A549 (cell line): ENCODE results near the gene CDC42EP4. TPM values are rescaled to one million over a fixed set of nuclear protein-coding genes. Genes with fewer than 3 reads are reported as not detected.

Source experiments
- ATAC-seq, 2 experiments: fragments of 200-7000 bp in 1 of 2; fragments of >200 bp in 1 of 2; cut with Nextera tagmentation in 1 of 2; cut with Tn5 transposase in 1 of 2; 3 replicates each; pipeline versions ENCODE4 v1.8.0 to v1.9.1; 2018 to 2020; ENCODE audit warnings: mild to moderate bottlenecking in 1 of 2, moderate library complexity in 1 of 2
- CTCF ChIA-PET: fragments of 300-600 bp; sonication (Branson Sonifier 250); formaldehyde crosslinking; extraction: SDS; loops from one replicate; lab custom pipeline; 2021; ENCODE audit warnings: antibody characterized with exemption, inconsistent platforms; lab: Yijun Ruan, JAX
- POLR2A ChIA-PET: fragments of 350-600 bp; formaldehyde crosslinking; extraction: SDS; loops from one replicate; lab custom pipeline; 2021; ENCODE audit warnings: antibody characterized with exemption, inconsistent platforms; lab: Yijun Ruan, JAX
- DNase-seq, 2 experiments: peaks; one replicate each; pipeline versions ENCODE4 v3.0.0 to v3.0.0-alpha.2; 2011 to 2016; ENCODE audit warnings: low read depth in 1 of 2, low spot score in 1 of 2
- FAIRE-seq: peaks from 2 replicates; lab custom pipeline; 2011; peaks lifted over from hg19 to GRCh38; lab: Jason Lieb, UNC
- H3K27ac ChIP-seq, 2 experiments: fragments of >200 bp; sonication (Bioruptor Twin); formaldehyde crosslinking; 3 replicates each; pipeline ENCODE4 v1.5.1; 2016 to 2017
- H3K4me1 ChIP-seq: fragments of >200 bp; sonication (Bioruptor Twin); formaldehyde crosslinking; 3 replicates; pipeline ENCODE4 v1.6.1; 2016
- H3K4me2 ChIP-seq: fragments of >200 bp; sonication (Bioruptor Twin); formaldehyde crosslinking; 3 replicates; pipeline ENCODE4 v1.6.1; 2016
- H3K4me3 ChIP-seq: fragments of >200 bp; sonication (Bioruptor Twin); formaldehyde crosslinking; 3 replicates; pipeline ENCODE4 v1.5.1; 2016
- H3K9me3 ChIP-seq: fragments of >200 bp; sonication (Bioruptor Twin); formaldehyde crosslinking; 3 replicates; pipeline ENCODE4 v1.6.1; 2016
- BHLHE40 ChIP-seq: IDR thresholded peaks from 2 replicates; pipeline ENCODE4 v1.6.1; 2012; ENCODE audit warnings: low read depth, low read length, inconsistent platforms
- CBX8 ChIP-seq: fragments of 200-600 bp; sonication (generic); IDR thresholded peaks from 2 replicates; pipeline ENCODE4 v1.6.1; 2016
- CEBPB ChIP-seq, 2 experiments: fragments of >200 bp in 1 of 2; sonication (Bioruptor Twin) in 1 of 2; formaldehyde crosslinking in 1 of 2; IDR thresholded peaks; 2 replicates each; pipeline ENCODE4 v1.6.1; 2012 to 2016
- E2F6 ChIP-seq: IDR thresholded peaks from 2 replicates; pipeline ENCODE4 v1.6.1; 2012; ENCODE audit warnings: low read depth, borderline replicate concordance
- ESRRA ChIP-seq: fragments of 150-350 bp; IDR thresholded peaks from 2 replicates; pipeline ENCODE4 v1.6.1; 2014; ENCODE audit warnings: mild to moderate bottlenecking, low read length, borderline replicate concordance
- FOSL2 ChIP-seq, 2 experiments: fragments of 450-650 bp in 1 of 2; fragments of >200 bp in 1 of 2; sonication (Bioruptor Twin) in 1 of 2; formaldehyde crosslinking; IDR thresholded peaks; 2 replicates each; pipeline versions ENCODE4 v1.5.0 to v1.6.1; 2016 to 2020; ENCODE audit warnings: mild to moderate bottlenecking in 1 of 2, moderate library complexity in 1 of 2
- FOXS1 ChIP-seq: fragments of 250-450 bp; sonication (Bioruptor Pico); IDR thresholded peaks from 2 replicates; pipeline ENCODE4 v1.5.0; 2020; ENCODE audit warnings: mild to moderate bottlenecking, moderate library complexity
- HEYL ChIP-seq: fragments of 250-450 bp; sonication (Bioruptor Pico); IDR thresholded peaks from 2 replicates; pipeline ENCODE4 v1.8.0; 2021; ENCODE audit warnings: mild to moderate bottlenecking, moderate library complexity
- HOXB13 ChIP-seq: fragments of 250-450 bp; sonication (Bioruptor Pico); IDR thresholded peaks from 2 replicates; pipeline ENCODE4 v1.5.0; 2020; ENCODE audit warnings: low read depth, mild to moderate bottlenecking, moderate library complexity
- HOXB5 ChIP-seq: fragments of 250-450 bp; sonication (Bioruptor Pico); IDR thresholded peaks from 2 replicates; pipeline ENCODE4 v1.5.0; 2020; ENCODE audit warnings: mild to moderate bottlenecking, moderate library complexity
- JUN ChIP-seq, 2 experiments: fragments of >200 bp; sonication (Bioruptor Twin); formaldehyde crosslinking; IDR thresholded peaks; 2 replicates in 1 of 2; 3 replicates in 1 of 2; pipeline ENCODE4 v1.6.1; 2016 to 2017
- KDM1A ChIP-seq: fragments of 200-600 bp; sonication (generic); IDR thresholded peaks from 2 replicates; pipeline ENCODE4 v1.6.1; 2016; ENCODE audit warnings: low read depth, mild to moderate bottlenecking
- MAFK ChIP-seq: fragments of 450-650 bp; IDR thresholded peaks from 2 replicates; pipeline ENCODE4 v1.6.1; 2014; ENCODE audit not compliant: partially characterized antibody
- MYC ChIP-seq: IDR thresholded peaks from 2 replicates; pipeline ENCODE4 v1.6.1; 2012; ENCODE audit warnings: mild to moderate bottlenecking, inconsistent platforms, low read length, improper control_type of control experiment, borderline replicate concordance
- NFE2L2 ChIP-seq: fragments of 150-350 bp; conservative IDR thresholded peaks from 2 replicates; pipeline ENCODE4 v1.6.1; 2014; ENCODE audit warnings: low read length
- NPAS2 ChIP-seq: fragments of 250-450 bp; sonication (Bioruptor Pico); IDR thresholded peaks from 2 replicates; pipeline ENCODE4 v1.8.0; 2022; ENCODE audit warnings: mild to moderate bottlenecking, moderate library complexity, borderline replicate concordance
- POLR2A ChIP-seq: IDR thresholded peaks from 2 replicates; pipeline ENCODE4 v1.6.1; 2012; ENCODE audit warnings: mild to moderate bottlenecking, low read length
- RAD21 ChIP-seq, 2 experiments: fragments of >200 bp in 1 of 2; sonication (Bioruptor Twin) in 1 of 2; formaldehyde crosslinking in 1 of 2; IDR thresholded peaks in 1 of 2; conservative IDR thresholded peaks in 1 of 2; 2 replicates in 1 of 2; 3 replicates in 1 of 2; pipeline ENCODE4 v1.6.1; 2012 to 2018; ENCODE audit warnings: inconsistent platforms in 1 of 2
- RCOR1 ChIP-seq: fragments of 150-350 bp; IDR thresholded peaks from 2 replicates; pipeline ENCODE4 v1.6.1; 2014; ENCODE audit warnings: antibody characterized with exemption, low read length, low read depth
- RFX5 ChIP-seq: fragments of 450-650 bp; IDR thresholded peaks from 2 replicates; pipeline ENCODE4 v1.7.1; 2014; ENCODE audit warnings: antibody characterized with exemption, mild to moderate bottlenecking, moderate library complexity
- RNF2 ChIP-seq: fragments of 200-600 bp; sonication (generic); IDR thresholded peaks from 2 replicates; pipeline ENCODE4 v1.6.1; 2016; ENCODE audit warnings: low read depth, mild to moderate bottlenecking, antibody characterized with exemption, moderate library complexity, borderline replicate concordance
- TFCP2L1 ChIP-seq: fragments of 250-450 bp; sonication (Bioruptor Pico); IDR thresholded peaks from 2 replicates; pipeline ENCODE4 v1.5.0; 2021; ENCODE audit warnings: mild to moderate bottlenecking
- TP53 ChIP-seq: fragments of 250-450 bp; sonication (Bioruptor Pico); IDR thresholded peaks from 2 replicates; pipeline ENCODE4 v1.5.0; 2021; ENCODE audit warnings: mild to moderate bottlenecking, moderate library complexity
- USF2 ChIP-seq: fragments of 450-650 bp; IDR thresholded peaks from 2 replicates; pipeline ENCODE4 v1.6.1; 2014; ENCODE audit warnings: antibody characterized with exemption
- ZSCAN20 ChIP-seq: fragments of 250-450 bp; sonication (Bioruptor Pico); IDR thresholded peaks from 2 replicates; pipeline ENCODE4 v1.8.0; 2022; ENCODE audit warnings: mild to moderate bottlenecking, moderate library complexity
- WGBS: methylation state at CpG from one replicate; pipeline ENCODE4 v1.1.6; 2017; ENCODE audit errors: missing lambda C conversion rate; 5-methylcytosine and 5-hydroxymethylcytosine counted together
- polyA plus RNA-seq, 4 experiments: library from polyadenylated mRNA; depleted of rRNA in 3 of 4; stranded (reverse); fragments of >200 nt; fragmentation: RNase III in 1 of 4; extraction: RNeasy Plus Mini Kit Qiagen cat#74134 plus additional on column Dnase treatment in 1 of 4; gene quantifications; 2 replicates in 3 of 4; 3 replicates in 1 of 4; pipeline ENCODE4 v1.2.3, GENCODE V29; 2011 to 2017
- TF ChIP-seq, protein P1 (sequence below): fragments of 200-600 bp; sonication (generic); IDR thresholded peaks from 2 replicates; pipeline ENCODE4 v1.6.1; 2016; ENCODE audit warnings: antibody characterized with exemption, mild to moderate bottlenecking, moderate library complexity
- TF ChIP-seq, protein P2 (sequence below): fragments of 250-450 bp; sonication (Bioruptor Pico); IDR thresholded peaks from 2 replicates; pipeline ENCODE4 v1.5.0; 2021; ENCODE audit warnings: mild to moderate bottlenecking, moderate library complexity, borderline replicate concordance

CDC42EP4 gene
- polyA plus RNA-seq, 2 of the 4 experiments (the other 2 are of a cell fraction), result 33.8 to 65.7 TPM

- TF ChIP-seq, protein P1, sequence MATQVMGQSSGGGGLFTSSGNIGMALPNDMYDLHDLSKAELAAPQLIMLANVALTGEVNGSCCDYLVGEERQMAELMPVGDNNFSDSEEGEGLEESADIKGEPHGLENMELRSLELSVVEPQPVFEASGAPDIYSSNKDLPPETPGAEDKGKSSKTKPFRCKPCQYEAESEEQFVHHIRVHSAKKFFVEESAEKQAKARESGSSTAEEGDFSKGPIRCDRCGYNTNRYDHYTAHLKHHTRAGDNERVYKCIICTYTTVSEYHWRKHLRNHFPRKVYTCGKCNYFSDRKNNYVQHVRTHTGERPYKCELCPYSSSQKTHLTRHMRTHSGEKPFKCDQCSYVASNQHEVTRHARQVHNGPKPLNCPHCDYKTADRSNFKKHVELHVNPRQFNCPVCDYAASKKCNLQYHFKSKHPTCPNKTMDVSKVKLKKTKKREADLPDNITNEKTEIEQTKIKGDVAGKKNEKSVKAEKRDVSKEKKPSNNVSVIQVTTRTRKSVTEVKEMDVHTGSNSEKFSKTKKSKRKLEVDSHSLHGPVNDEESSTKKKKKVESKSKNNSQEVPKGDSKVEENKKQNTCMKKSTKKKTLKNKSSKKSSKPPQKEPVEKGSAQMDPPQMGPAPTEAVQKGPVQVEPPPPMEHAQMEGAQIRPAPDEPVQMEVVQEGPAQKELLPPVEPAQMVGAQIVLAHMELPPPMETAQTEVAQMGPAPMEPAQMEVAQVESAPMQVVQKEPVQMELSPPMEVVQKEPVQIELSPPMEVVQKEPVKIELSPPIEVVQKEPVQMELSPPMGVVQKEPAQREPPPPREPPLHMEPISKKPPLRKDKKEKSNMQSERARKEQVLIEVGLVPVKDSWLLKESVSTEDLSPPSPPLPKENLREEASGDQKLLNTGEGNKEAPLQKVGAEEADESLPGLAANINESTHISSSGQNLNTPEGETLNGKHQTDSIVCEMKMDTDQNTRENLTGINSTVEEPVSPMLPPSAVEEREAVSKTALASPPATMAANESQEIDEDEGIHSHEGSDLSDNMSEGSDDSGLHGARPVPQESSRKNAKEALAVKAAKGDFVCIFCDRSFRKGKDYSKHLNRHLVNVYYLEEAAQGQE, result no peak
- TF ChIP-seq BHLHE40 (no peak), FOXS1 (no peak), KDM1A (peak; percentile 77; the same call in 1 of the 2 replicates), ZSCAN20 (CRISPR knock-in tag) (no peak)
Measured at GRCh38 chr17:73342541-73343167, 30.9 kb upstream of the CDC42EP4 start (continued).

GRCh38 chr17:73342050-73342522, 30.3 kb upstream of the CDC42EP4 start:
- Histone ChIP-seq H3K4me1 (peaks cover 55% of the 10 kb centered on the region), H3K4me2 (peak overlapping the region; percentile 74), H3K4me3 (no peak overlapping the region), H3K27ac (peak overlapping the region; percentile 86 to 93), H3K9me3 (no peaks in the 10 kb centered on the region)
- FAIRE-seq (peak; percentile 76), ATAC-seq (peak; percentile 71 to 80), DNase-seq (peak; percentile 93)
- 28% methylated on average over 10 of the region's 12 CpGs for WGBS
- ChIA-PET CTCF (interaction anchor here (0.7 to 9.5 kb wide), 17 partner anchors 9 to 94 kb away, joined by 3 to 128 read pairs (median 4); partner anchors contain the start of gene CDC42EP4), POLR2A (interaction anchor here (0.6 to 2.7 kb wide), 5 partner anchors 30 to 749 kb away, joined by 4 to 28 read pairs (median 5); partner anchors contain the start of gene CDC42EP4)
- TF ChIP-seq RCOR1 (no peak), NFE2L2 (no peak), ESRRA (no peak), HOXB13 (CRISPR knock-in tag) (peak; percentile 91; the same call in 1 of the 2 replicates), E2F6 (no peak), USF2 (no peak), CEBPB (IDR thresholded peaks at IDR 0.05) (peak; percentile 67 to 95; a peak in 3 of 4 replicates), HEYL (CRISPR knock-in tag) (0 out of 2 replicates have a peak, but pooled peaks have one; percentile 43), JUN (IDR thresholded peaks at IDR 0.05) (no peak; a peak in 2 of 5 replicates), CBX8 (no peak), FOSL2 (IDR thresholded peaks at IDR 0.05) (no peak), FOSL2 (CRISPR knock-in tag; IDR thresholded peaks at IDR 0.05) (0 out of 2 replicates have a peak, but pooled peaks have one; percentile 7), TP53 (no peak), TFCP2L1 (CRISPR knock-in tag) (no peak), HOXB5 (CRISPR knock-in tag) (peak; percentile 87), RFX5 (no peak), MAFK (no peak), MYC (no peak), POLR2A (no peak), RAD21 (conservative IDR thresholded peaks at IDR 0.05 in 1 of 2, IDR thresholded peaks at IDR 0.05 in 1 of 2) (no peak), NPAS2 (CRISPR knock-in tag) (no peak), RNF2 (no peak)
- TF ChIP-seq, protein P1, result no peak
- TF ChIP-seq, protein P2, sequence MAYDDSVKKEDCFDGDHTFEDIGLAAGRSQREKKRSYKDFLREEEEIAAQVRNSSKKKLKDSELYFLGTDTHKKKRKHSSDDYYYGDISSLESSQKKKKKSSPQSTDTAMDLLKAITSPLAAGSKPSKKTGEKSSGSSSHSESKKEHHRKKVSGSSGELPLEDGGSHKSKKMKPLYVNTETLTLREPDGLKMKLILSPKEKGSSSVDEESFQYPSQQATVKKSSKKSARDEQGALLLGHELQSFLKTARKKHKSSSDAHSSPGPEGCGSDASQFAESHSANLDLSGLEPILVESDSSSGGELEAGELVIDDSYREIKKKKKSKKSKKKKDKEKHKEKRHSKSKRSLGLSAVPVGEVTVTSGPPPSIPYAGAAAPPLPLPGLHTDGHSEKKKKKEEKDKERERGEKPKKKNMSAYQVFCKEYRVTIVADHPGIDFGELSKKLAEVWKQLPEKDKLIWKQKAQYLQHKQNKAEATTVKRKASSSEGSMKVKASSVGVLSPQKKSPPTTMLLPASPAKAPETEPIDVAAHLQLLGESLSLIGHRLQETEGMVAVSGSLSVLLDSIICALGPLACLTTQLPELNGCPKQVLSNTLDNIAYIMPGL (CRISPR knock-in tag), result no peak
